Muscle of arm (tissue), 12 donors: Measurements from ENCODE around the gene PHF19. TPM values are rescaled to one million over a fixed set of nuclear protein-coding genes. Genes with fewer than 3 reads are reported as not detected.

Source experiments
- DNase-seq: peaks from one replicate; pipeline ENCODE4 v3.0.0-alpha.2; 2013
- polyA plus RNA-seq, 12 donors: library from polyadenylated mRNA; unstranded; fragments of 120-200 nt; gene quantifications; one replicate each; pipeline ENCODE4 v1.2.1, GENCODE V29; 2013; ENCODE audit not compliant: insufficient read length in 12 of 12

Gene PHF19
- polyA plus RNA-seq, 12 donors = 30.2 to 60.8 (median 36.6) TPM; not detected in 1

GRCh38 chr9:120875954-120876841, 790 bp downstream of the PHF19 start:
- DNase-seq = peak; percentile 72

GRCh38 chr9:120875643-120875953, 1.4 kb downstream of the PHF19 start:
- no peak for DNase-seq

- DNase-seq = no peak
These were observed 1.8 kb downstream of the PHF19 start for GRCh38 chr9:120875195-120875565.

- DNase-seq = no peak
These were observed 2.5 kb downstream of the PHF19 start for GRCh38 chr9:120874226-120875194.

- no peak for DNase-seq
These were observed 3.5 kb downstream of the PHF19 start for GRCh38 chr9:120873512-120873911.

GRCh38 chr9:120872791-120873502, 4.0 kb downstream of the PHF19 start:
- DNase-seq = no peak

- no peak for DNase-seq
These were observed 6.8 kb downstream of the PHF19 start for GRCh38 chr9:120870206-120870605.

GRCh38 chr9:120869726-120870125, 7.3 kb downstream of the PHF19 start:
- no peak for DNase-seq

- DNase-seq = no peak
These were observed 7.7 kb downstream of the PHF19 start for GRCh38 chr9:120869360-120869687.

- peak; percentile 88 for DNase-seq
These were observed 8.2 kb downstream of the PHF19 start for GRCh38 chr9:120868676-120869359.

- DNase-seq = no peak
These were observed 8.7 kb downstream of the PHF19 start for GRCh38 chr9:120868339-120868675.

- no peak for DNase-seq
These were observed 9.2 kb downstream of the PHF19 start for GRCh38 chr9:120867676-120868338.

- DNase-seq = no peak
These were observed 10.3 kb downstream of the PHF19 start for GRCh38 chr9:120866651-120867050.

GRCh38 chr9:120865809-120866208, 11.2 kb downstream of the PHF19 start:
- DNase-seq = no peak

GRCh38 chr9:120865176-120865575, 11.8 kb downstream of the PHF19 start:
- DNase-seq = no peak

- DNase-seq = no peak
These were observed 12.3 kb downstream of the PHF19 start for GRCh38 chr9:120864719-120865118.

GRCh38 chr9:120863833-120864232, 13.2 kb downstream of the PHF19 start:
- no peak for DNase-seq

- DNase-seq = no peak
These were observed 14.5 kb downstream of the PHF19 start for GRCh38 chr9:120862452-120862851.

- no peak for DNase-seq
These were observed 15.1 kb downstream of the PHF19 start for GRCh38 chr9:120861935-120862334.

GRCh38 chr9:120860083-120860482, 16.9 kb downstream of the PHF19 start:
- DNase-seq = no peak

- DNase-seq = no peak
These were observed 17.6 kb downstream of the PHF19 start for GRCh38 chr9:120859361-120859760.
